ENCODE results near the gene KRT71.

Gene KRT71

DNA sequence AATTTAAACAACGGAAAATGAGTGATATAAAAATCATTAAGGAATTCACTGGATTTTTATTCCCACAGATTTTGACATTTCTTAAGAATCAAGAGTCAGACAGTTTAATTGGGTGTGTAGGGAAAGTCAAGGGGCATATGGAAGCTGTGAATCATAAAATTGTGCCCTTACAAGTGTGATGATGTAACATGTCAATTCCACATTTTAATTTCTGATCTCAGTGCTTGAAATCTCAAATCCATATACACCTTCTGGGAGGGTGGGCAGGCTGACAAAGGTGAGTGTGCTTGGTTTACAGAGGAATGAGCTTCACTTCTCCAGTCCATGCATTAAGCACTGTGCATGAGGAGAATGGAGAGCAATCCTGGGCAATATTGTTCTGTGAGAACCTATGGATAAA lies 58.8 kb downstream of the KRT71 start:
- no peak for DNase-seq
